Panc1 (cell line): ENCODE results near the gene ST8SIA1. TPM values are rescaled to one million over a fixed set of nuclear protein-coding genes. Genes with fewer than 3 reads are reported as not detected.

Source experiments
- ATAC-seq: fragments of 200-7000 bp; cut with Tn5 transposase; 2 replicates; pipeline ENCODE4 v1.9.1; 2020; ENCODE audit warnings: mild to moderate bottlenecking, moderate library complexity
- BruUV-seq: library from RNA; stranded (reverse); fragments of 400-500 nt; replicated peaks from 2 replicates; lab custom pipeline; 2021; lab: Mats Ljungman, UMichigan
- CTCF ChIA-PET: fragments of 300-600 bp; sonication (Branson Sonifier 250); formaldehyde crosslinking; loops from one replicate; lab custom pipeline; 2022; ENCODE audit warnings: antibody characterized with exemption; lab: Charles Lee
- POLR2A ChIA-PET: fragments of 300-600 bp; sonication (Branson Sonifier 250); formaldehyde crosslinking; loops from one replicate; lab custom pipeline; 2022; ENCODE audit warnings: antibody characterized with exemption; lab: Charles Lee
- DNase-seq: peaks from one replicate; pipeline ENCODE4 v3.0.0-alpha.2; 2010; ENCODE audit warnings: low read depth, low spot score
- H3K27ac ChIP-seq: 2 replicates; pipeline ENCODE4 v1.5.1; 2011; ENCODE audit warnings: mild to moderate bottlenecking, low read length, inconsistent platforms
- H3K27me3 ChIP-seq: fragments of 200-500 bp; sonication (Bioruptor generic); 2 replicates; pipeline ENCODE4 v1.6.0; 2014; ENCODE audit warnings: low read length, inconsistent platforms; ENCODE audit not compliant: control insufficient read depth, insufficient read depth
- H3K36me3 ChIP-seq: fragments of 200-500 bp; sonication (Bioruptor generic); 2 replicates; pipeline ENCODE4 v1.5.1; 2014; ENCODE audit warnings: inconsistent platforms, mild to moderate bottlenecking, low read length, moderate library complexity; ENCODE audit not compliant: control insufficient read depth, insufficient read depth
- H3K4me1 ChIP-seq: 2 replicates; pipeline ENCODE4 v1.5.1; 2011; ENCODE audit warnings: inconsistent platforms, mild to moderate bottlenecking, low read length, moderate library complexity; ENCODE audit not compliant: control insufficient read depth, insufficient read depth
- H3K4me3 ChIP-seq, 2 experiments: 2 replicates each; pipeline ENCODE4 v1.5.1; 2011 to 2012; ENCODE audit warnings: low read depth in 2 of 2, low read length in 2 of 2, mild to moderate bottlenecking in 2 of 2, inconsistent platforms in 1 of 2, moderate library complexity in 1 of 2
- H3K9me3 ChIP-seq: fragments of 200-500 bp; sonication (Bioruptor generic); 2 replicates; pipeline ENCODE4 v1.5.1; 2014; ENCODE audit warnings: low read depth, mild to moderate bottlenecking, inconsistent platforms, low read length, moderate library complexity; ENCODE audit not compliant: control insufficient read depth, insufficient read depth
- POLR2AphosphoS5 ChIP-seq: IDR thresholded peaks from 2 replicates; pipeline ENCODE4 v1.6.1; 2012; ENCODE audit warnings: mild to moderate bottlenecking, low read depth, low read length, moderate library complexity
- SIN3A ChIP-seq: IDR thresholded peaks from 2 replicates; pipeline ENCODE4 v1.6.1; 2012; ENCODE audit warnings: low read depth, mild to moderate bottlenecking, low read length, moderate library complexity, borderline replicate concordance; ENCODE audit not compliant: insufficient read depth
- TCF7L2 ChIP-seq: IDR thresholded peaks from 2 replicates; pipeline ENCODE4 v1.6.1; 2011; ENCODE audit warnings: mild to moderate bottlenecking, low read depth, low read length, inconsistent platforms
- in situ Hi-C: cut with HindIII; loops from 2 replicates; pipeline ENCODE4 v1.10.0; 2016; ENCODE audit warnings: low sequenced_read_pairs, low pct_unique_long_range_greater_than_20kb
- intact Hi-C: fragments of 100-400 bp; cut with micrococcal nuclease; formaldehyde crosslinking; loops from one replicate; pipeline ENCODE4 v1.10.0; 2022; ENCODE audit not compliant: unreplicated experiment
- total RNA-seq: library from RNA; stranded (reverse); gene quantifications from one replicate; pipeline ENCODE4 v1.2.1, GENCODE V29; 2021; ENCODE audit not compliant: unreplicated experiment
- TF ChIP-seq, protein P1 (sequence below): fragments of 450-650 bp; IDR thresholded peaks from 2 replicates; pipeline ENCODE4 v1.5.1; 2017; ENCODE audit warnings: mild to moderate bottlenecking
- TF ChIP-seq, protein P2 (sequence below), 2 experiments: IDR thresholded peaks; 2 replicates each; pipeline ENCODE4 v1.6.1; 2011 to 2012; ENCODE audit warnings: low read depth in 2 of 2, control low read depth in 1 of 2, low read length in 1 of 2, mild to moderate bottlenecking in 1 of 2, moderate library complexity in 1 of 2; ENCODE audit not compliant: insufficient read depth in 1 of 2

The ST8SIA1 gene
- total RNA-seq, 1 experiment from 2014 or later = 0.13 TPM

DNA sequence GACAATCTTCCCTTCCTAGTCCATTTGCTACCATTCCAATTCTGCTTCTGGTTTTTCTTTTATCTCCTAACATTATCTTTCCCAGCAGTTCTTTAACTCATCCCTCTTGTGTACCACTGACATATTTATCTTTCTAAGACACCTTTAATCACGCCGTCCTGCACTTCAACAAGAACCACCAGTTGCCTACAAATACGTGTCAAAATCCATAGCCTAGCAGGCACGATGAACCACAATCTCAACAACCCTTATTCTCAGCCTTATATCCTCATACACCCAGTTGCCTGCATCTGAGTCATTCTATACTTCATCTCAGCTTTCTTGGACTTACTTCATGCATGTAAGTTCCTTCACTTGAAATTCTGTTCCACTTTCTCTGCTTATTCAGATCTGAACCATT is 16.4 kb upstream of the ST8SIA1 start:
- intact Hi-C loops (no loop called here), in situ Hi-C loops (no loop called here)
- Histone ChIP-seq H3K4me1 (no peaks in the 10 kb centered on the region), H3K4me3 (no peak overlapping the region), H3K36me3 (no peaks in the 10 kb centered on the region), H3K27ac (no peak overlapping the region), H3K27me3 (no peaks in the 10 kb centered on the region), H3K9me3 (no peaks in the 10 kb centered on the region)
- ATAC-seq (no peak), DNase-seq (no peak)
- no TSS peak for BruUV-seq
- TF ChIP-seq SIN3A (no peak), POLR2AphosphoS5 (no peak), TCF7L2 (no peak)
- TF ChIP-seq, protein P1, sequence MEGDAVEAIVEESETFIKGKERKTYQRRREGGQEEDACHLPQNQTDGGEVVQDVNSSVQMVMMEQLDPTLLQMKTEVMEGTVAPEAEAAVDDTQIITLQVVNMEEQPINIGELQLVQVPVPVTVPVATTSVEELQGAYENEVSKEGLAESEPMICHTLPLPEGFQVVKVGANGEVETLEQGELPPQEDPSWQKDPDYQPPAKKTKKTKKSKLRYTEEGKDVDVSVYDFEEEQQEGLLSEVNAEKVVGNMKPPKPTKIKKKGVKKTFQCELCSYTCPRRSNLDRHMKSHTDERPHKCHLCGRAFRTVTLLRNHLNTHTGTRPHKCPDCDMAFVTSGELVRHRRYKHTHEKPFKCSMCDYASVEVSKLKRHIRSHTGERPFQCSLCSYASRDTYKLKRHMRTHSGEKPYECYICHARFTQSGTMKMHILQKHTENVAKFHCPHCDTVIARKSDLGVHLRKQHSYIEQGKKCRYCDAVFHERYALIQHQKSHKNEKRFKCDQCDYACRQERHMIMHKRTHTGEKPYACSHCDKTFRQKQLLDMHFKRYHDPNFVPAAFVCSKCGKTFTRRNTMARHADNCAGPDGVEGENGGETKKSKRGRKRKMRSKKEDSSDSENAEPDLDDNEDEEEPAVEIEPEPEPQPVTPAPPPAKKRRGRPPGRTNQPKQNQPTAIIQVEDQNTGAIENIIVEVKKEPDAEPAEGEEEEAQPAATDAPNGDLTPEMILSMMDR = no peak
- TF ChIP-seq, protein P2, sequence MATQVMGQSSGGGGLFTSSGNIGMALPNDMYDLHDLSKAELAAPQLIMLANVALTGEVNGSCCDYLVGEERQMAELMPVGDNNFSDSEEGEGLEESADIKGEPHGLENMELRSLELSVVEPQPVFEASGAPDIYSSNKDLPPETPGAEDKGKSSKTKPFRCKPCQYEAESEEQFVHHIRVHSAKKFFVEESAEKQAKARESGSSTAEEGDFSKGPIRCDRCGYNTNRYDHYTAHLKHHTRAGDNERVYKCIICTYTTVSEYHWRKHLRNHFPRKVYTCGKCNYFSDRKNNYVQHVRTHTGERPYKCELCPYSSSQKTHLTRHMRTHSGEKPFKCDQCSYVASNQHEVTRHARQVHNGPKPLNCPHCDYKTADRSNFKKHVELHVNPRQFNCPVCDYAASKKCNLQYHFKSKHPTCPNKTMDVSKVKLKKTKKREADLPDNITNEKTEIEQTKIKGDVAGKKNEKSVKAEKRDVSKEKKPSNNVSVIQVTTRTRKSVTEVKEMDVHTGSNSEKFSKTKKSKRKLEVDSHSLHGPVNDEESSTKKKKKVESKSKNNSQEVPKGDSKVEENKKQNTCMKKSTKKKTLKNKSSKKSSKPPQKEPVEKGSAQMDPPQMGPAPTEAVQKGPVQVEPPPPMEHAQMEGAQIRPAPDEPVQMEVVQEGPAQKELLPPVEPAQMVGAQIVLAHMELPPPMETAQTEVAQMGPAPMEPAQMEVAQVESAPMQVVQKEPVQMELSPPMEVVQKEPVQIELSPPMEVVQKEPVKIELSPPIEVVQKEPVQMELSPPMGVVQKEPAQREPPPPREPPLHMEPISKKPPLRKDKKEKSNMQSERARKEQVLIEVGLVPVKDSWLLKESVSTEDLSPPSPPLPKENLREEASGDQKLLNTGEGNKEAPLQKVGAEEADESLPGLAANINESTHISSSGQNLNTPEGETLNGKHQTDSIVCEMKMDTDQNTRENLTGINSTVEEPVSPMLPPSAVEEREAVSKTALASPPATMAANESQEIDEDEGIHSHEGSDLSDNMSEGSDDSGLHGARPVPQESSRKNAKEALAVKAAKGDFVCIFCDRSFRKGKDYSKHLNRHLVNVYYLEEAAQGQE (IDR thresholded peaks at IDR 0.05; ENCODE audit: insufficient read depth in 1 of 2, low read depth in 2 of 2, low read length in 1 of 2) = no peak
- ChIA-PET CTCF (no interaction called here), POLR2A (no interaction called here)

- BruUV-seq = no TSS peak
- no peak for ATAC-seq
- POLR2A ChIA-PET = no interaction called here
- intact Hi-C loops = no loop called here
- H3K9me3 ChIP-seq = no peaks in the 10 kb centered on the region
- no peaks in the 10 kb centered on the region for H3K27me3 ChIP-seq
- TF ChIP-seq, protein P1 = no peak
- TF ChIP-seq, protein P2 (IDR thresholded peaks at IDR 0.05; ENCODE audit: insufficient read depth in 1 of 2, low read depth in 2 of 2, low read length in 1 of 2) = no peak
- TF ChIP-seq SIN3A (no peak), POLR2AphosphoS5 (no peak), TCF7L2 (no peak)
- no peak overlapping the region for H3K4me3 ChIP-seq
- in situ Hi-C loops = no loop called here
- no peaks in the 10 kb centered on the region for H3K36me3 ChIP-seq
- no peak overlapping the region for H3K27ac ChIP-seq
- CTCF ChIA-PET = no interaction called here
- no peak for DNase-seq
- H3K4me1 ChIP-seq = no peaks in the 10 kb centered on the region
Measured at GRCh38 chr12:22348208-22348607, 13.7 kb upstream of the ST8SIA1 start.
